IPS-20b (cell line): ENCODE measurements around the gene GET4.

Experiments used
- H3K27ac ChIP-seq: one replicate; pipeline ENCODE4 v1.5.1; 2013; ENCODE audit warnings: low read length
- H3K27me3 ChIP-seq: 2 replicates; pipeline ENCODE4 v1.6.1; 2013; ENCODE audit warnings: mild to moderate bottlenecking, low read length, inconsistent platforms; ENCODE audit not compliant: insufficient read depth
- H3K36me3 ChIP-seq: 2 replicates; pipeline ENCODE4 v1.6.1; 2013; ENCODE audit warnings: low read depth, mild to moderate bottlenecking, inconsistent platforms, low read length, moderate library complexity; ENCODE audit not compliant: insufficient read depth
- H3K4me1 ChIP-seq: 2 replicates; pipeline ENCODE4 v1.6.1; 2013; ENCODE audit warnings: mild to moderate bottlenecking, control low read depth, inconsistent platforms, low read length, moderate library complexity; ENCODE audit not compliant: insufficient read depth
- H3K4me3 ChIP-seq: 2 replicates; pipeline ENCODE4 v1.5.1; 2013; ENCODE audit warnings: mild to moderate bottlenecking, low read length, inconsistent platforms
- H3K9ac ChIP-seq: 2 replicates; pipeline ENCODE4 v1.6.1; 2013; ENCODE audit warnings: low read depth, mild to moderate bottlenecking, inconsistent platforms, low read length, moderate library complexity
- H3K9me3 ChIP-seq: 2 replicates; pipeline ENCODE4 v1.6.1; 2013; ENCODE audit warnings: mild to moderate bottlenecking, low read depth, low read length, inconsistent platforms; ENCODE audit not compliant: insufficient read depth

Gene GET4

DNA sequence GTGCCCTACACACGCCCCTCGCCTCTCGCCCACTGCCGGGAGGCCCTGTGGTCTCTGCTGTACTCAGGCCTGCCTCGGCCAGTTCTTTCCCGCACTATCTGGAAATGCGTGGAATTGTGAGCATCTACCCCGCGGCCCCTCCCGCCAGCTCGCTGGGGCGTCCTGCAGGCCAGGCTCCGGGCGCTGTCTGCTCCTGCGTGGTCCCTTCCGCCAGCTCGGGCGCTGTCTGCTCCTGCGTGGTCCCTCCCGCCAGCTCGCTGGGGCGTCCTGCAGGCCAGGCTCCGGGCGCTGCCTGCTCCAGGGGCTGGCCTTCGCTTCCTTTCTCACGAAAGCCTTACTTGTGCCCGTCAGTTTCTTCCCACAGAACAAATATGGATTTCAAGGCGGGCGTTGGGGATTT lies 14.9 kb downstream of the GET4 start:
- Histone ChIP-seq H3K27me3 (no peaks in the 10 kb centered on the region), H3K36me3 (peaks cover 81% of the 10 kb centered on the region), H3K4me3 (no peak overlapping the region), H3K9ac (no peak overlapping the region), H3K4me1 (no peaks in the 10 kb centered on the region), H3K27ac (no peak overlapping the region), H3K9me3 (no peaks in the 10 kb centered on the region)

DNA sequence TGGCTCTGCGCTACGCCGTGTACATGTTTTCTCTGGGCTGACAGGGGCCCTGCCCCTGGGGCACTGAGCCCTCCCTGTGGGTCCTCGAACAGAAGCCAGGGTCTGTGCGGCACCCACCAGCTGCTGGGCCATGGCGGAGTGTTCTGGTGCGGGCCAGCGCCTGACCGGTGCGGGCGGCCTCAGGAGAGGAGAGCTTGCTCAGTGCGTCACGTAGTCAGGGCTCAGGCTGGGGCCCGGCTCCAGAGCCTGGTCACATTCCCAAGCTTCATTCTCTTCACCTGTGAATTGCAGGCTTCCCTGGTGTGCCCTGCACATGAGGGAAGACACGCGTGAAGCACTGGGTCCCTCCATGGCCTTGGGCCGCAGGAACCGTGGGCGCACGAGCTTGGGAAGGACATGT lies 15.5 kb downstream of the GET4 start:
- no peaks in the 10 kb centered on the region for H3K27me3 ChIP-seq
- peaks cover 81% of the 10 kb centered on the region for H3K36me3 ChIP-seq

GRCh38 chr7:892648-893593 lies 16.6 kb downstream of the GET4 start:
- Histone ChIP-seq H3K4me3 (no peak overlapping the region), H3K4me1 (no peaks in the 10 kb centered on the region), H3K27ac (no peak overlapping the region), H3K27me3 (no peaks in the 10 kb centered on the region), H3K9me3 (no peaks in the 10 kb centered on the region), H3K36me3 (peaks cover 75% of the 10 kb centered on the region), H3K9ac (no peak overlapping the region)

More for the DNA sequence above, 15.5 kb downstream of the GET4 start:
- Histone ChIP-seq H3K27ac (no peak overlapping the region), H3K4me1 (no peaks in the 10 kb centered on the region), H3K4me3 (no peak overlapping the region), H3K9ac (no peak overlapping the region), H3K9me3 (no peaks in the 10 kb centered on the region)

- Histone ChIP-seq H3K4me1 (no peaks in the 10 kb centered on the region), H3K9ac (no peak overlapping the region), H3K27me3 (no peaks in the 10 kb centered on the region), H3K9me3 (no peaks in the 10 kb centered on the region), H3K36me3 (peaks cover 71% of the 10 kb centered on the region), H3K27ac (no peak overlapping the region), H3K4me3 (no peak overlapping the region)
Observed at GRCh38 chr7:893686-894085, 17.3 kb downstream of the GET4 start.

- H3K9me3 ChIP-seq, result no peaks in the 10 kb centered on the region
- H3K9ac ChIP-seq, result no peak overlapping the region
- no peak overlapping the region for H3K27ac ChIP-seq
- H3K27me3 ChIP-seq, result no peaks in the 10 kb centered on the region
- H3K36me3 ChIP-seq, result peaks cover 64% of the 10 kb centered on the region
- H3K4me1 ChIP-seq, result no peaks in the 10 kb centered on the region
- H3K4me3 ChIP-seq, result no peak overlapping the region
Observed at GRCh38 chr7:894164-894867, 18.0 kb downstream of the GET4 start.

DNA sequence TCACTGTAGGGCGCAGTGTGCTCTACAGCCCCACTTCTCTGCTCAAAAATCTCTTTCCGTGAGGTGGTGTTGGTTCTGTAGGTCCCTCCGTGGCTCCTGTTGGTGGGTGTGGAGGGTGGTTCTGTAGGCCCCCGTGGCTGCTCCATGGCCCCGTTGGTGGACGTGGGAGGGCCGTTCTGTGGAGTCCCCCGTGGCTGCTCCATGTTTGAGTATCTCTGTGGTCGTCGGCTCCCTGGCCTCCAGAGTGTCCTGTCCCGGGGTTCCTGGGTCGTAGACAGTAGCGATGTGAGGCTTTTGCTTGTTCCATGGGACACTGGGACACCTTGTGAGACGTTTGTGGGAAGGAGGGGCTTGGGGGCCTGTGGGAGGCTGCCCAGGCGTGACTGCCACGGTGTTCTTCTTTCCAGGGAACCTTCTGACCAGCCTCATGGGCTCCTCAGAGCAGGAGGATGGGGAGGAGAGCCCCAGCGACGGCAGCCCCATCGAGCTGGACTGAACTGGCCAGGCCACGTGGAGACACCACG lies 18.6 kb downstream of the GET4 start:
- Histone ChIP-seq H3K9me3 (no peaks in the 10 kb centered on the region), H3K27me3 (no peaks in the 10 kb centered on the region), H3K36me3 (peaks cover 64% of the 10 kb centered on the region), H3K9ac (no peak overlapping the region), H3K4me1 (no peaks in the 10 kb centered on the region), H3K27ac (no peak overlapping the region), H3K4me3 (no peak overlapping the region)

- no peak overlapping the region for H3K4me3 ChIP-seq
- H3K9ac ChIP-seq, result no peak overlapping the region
- H3K9me3 ChIP-seq, result no peaks in the 10 kb centered on the region
- H3K36me3 ChIP-seq, result peaks cover 61% of the 10 kb centered on the region
- H3K27me3 ChIP-seq, result no peaks in the 10 kb centered on the region
- H3K4me1 ChIP-seq, result no peaks in the 10 kb centered on the region
- H3K27ac ChIP-seq, result no peak overlapping the region
Observed at GRCh38 chr7:895451-896052, 19.2 kb downstream of the GET4 start.

DNA sequence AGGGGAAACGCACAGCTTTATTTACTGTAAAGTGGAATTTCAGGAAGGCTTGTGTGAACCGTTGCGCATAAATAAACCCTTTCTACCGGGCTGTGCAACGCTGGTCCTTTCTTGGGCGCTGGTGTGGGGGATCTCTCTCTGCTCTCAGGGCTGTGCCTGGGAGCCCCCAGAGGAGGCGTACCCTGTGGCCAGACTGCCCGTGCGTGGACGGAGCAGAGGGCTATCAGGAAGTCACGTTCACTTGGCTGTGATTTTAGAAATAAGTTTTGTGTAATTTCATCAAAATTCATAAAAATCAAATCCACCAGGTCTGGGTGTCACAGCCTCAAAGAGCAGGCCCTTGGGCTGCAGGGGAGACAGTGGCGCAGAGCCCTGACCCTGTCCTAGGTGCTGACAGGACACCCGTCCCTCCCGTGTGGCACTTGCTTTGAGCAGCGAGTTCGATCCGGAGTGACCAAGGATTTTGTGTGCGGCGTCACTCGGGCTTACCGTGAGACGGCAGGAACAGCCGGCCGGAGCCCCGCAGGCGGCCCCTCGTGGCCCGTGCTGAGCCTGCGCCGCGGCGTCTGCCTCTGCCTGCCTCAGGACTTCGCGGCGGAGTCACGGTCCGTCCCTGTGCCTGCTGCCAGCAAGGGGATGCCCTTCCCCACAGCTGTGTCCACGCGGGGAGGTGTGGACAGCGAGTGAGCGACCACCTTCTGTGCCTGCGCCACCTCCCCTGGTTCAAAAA lies 20.2 kb downstream of the GET4 start:
- no peak overlapping the region for H3K4me3 ChIP-seq
- no peak overlapping the region for H3K9ac ChIP-seq
- H3K9me3 ChIP-seq, result no peaks in the 10 kb centered on the region
- H3K36me3 ChIP-seq, result peaks cover 51% of the 10 kb centered on the region
- no peak overlapping the region for H3K27ac ChIP-seq
- peaks cover 3% of the 10 kb centered on the region; the same call in 1 of the 2 replicates for H3K4me1 ChIP-seq
- no peaks in the 10 kb centered on the region for H3K27me3 ChIP-seq

- no peak overlapping the region for H3K9ac ChIP-seq
- H3K4me1 ChIP-seq, result peaks cover 3% of the 10 kb centered on the region; the same call in 1 of the 2 replicates
- H3K4me3 ChIP-seq, result no peak overlapping the region
- H3K9me3 ChIP-seq, result no peaks in the 10 kb centered on the region
- peaks cover 46% of the 10 kb centered on the region for H3K36me3 ChIP-seq
- no peak overlapping the region for H3K27ac ChIP-seq
- no peaks in the 10 kb centered on the region for H3K27me3 ChIP-seq
Observed at GRCh38 chr7:897086-897485, 20.7 kb downstream of the GET4 start.

GRCh38 chr7:897771-898376 lies 21.5 kb downstream of the GET4 start:
- peaks cover 3% of the 10 kb centered on the region; the same call in 1 of the 2 replicates for H3K4me1 ChIP-seq
- H3K27ac ChIP-seq, result no peak overlapping the region
- H3K27me3 ChIP-seq, result no peaks in the 10 kb centered on the region; the same call in 1 of the 2 replicates
- no peaks in the 10 kb centered on the region for H3K9me3 ChIP-seq
- H3K9ac ChIP-seq, result no peak overlapping the region
- H3K4me3 ChIP-seq, result no peak overlapping the region
- H3K36me3 ChIP-seq, result peaks cover 38% of the 10 kb centered on the region

GRCh38 chr7:898460-898854 lies 22.1 kb downstream of the GET4 start:
- Histone ChIP-seq H3K36me3 (peaks cover 36% of the 10 kb centered on the region), H3K9me3 (no peaks in the 10 kb centered on the region), H3K27me3 (no peaks in the 10 kb centered on the region; the same call in 1 of the 2 replicates), H3K27ac (no peak overlapping the region), H3K4me1 (peaks cover 3% of the 10 kb centered on the region; the same call in 1 of the 2 replicates), H3K4me3 (no peak overlapping the region), H3K9ac (no peak overlapping the region)
